Islet of Langerhans (tissue), 1 donor: ENCODE measurements around the gene VARS2.
A peak's percentile ranks its signal among the peaks of the same experiment; 100 is the strongest.
"Not testable (repeated sequence)": the region's sequence is repeated elsewhere in the genome, so short reads cannot be mapped to it uniquely, and the experiment has no call there.

Experiments
- FAIRE-seq: peaks from one replicate; lab custom pipeline; 2011; peaks lifted over from hg19 to GRCh38; lab: Jason Lieb, UNC

Gene VARS2

DNA sequence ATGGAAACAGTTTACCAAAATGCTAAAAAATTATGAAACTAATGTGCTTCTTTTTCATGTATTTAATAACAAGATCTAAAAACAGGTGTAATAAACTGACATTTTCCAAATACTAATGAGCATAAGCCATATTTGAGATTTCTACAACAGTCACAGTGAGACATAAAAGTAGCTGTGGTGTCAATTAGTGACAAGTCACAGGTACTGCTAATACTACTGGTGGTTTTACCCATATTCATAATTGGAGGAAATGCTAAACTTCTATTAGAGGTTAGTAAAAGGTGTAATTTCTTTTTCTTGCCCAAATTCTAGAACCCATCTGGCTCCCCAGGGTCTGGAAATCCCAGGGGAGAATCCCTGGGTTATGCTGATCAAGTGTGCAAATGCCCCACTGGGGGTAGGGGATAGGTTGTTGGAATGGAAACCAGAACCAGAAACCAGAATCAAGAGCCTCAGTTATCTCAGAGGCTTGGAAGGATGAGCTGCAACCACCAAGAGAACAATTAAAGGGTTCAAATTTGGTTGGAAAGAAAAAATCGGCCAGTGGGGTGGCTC lies 13.1 kb upstream of the VARS2 start:
- no peak for FAIRE-seq

DNA sequence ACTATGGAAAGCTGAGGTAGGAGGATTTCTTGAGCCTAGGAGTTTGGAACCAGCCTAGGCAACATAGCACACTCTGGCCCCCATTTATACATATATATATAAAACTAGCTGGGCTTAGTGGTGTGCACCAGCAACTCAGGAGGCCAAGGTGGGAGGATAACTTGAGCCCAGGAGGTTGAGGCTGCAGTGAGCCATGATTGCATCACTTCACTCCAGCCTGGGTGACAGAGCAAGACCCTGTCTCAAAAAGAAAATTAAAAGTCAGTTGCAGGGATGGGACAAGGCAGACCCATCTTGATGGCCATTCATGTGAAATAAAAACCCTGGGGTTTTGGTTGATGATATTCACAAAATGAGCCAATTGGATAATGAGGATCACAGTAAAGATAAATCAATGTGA lies 12.6 kb upstream of the VARS2 start:
- FAIRE-seq: no peak

DNA sequence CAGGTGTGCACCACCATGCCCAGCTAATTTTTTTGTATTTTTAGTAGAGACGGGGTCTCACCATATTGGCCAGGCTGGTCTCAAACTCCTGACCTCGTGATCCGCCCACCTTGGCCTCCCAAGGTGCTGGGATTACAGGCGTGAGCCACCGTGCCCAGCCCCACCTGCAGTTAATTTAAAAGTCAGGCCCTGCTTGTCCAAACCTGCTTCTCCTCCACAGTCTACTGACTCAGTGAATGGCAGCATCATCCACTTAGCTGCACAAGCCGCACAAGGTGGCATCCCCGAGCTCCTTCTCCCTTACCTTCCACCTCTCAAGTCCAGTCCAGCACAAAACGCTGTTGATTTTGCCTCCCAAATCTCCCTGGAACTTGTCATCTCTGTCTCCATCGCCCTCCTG lies 11.8 kb upstream of the VARS2 start:
- FAIRE-seq: not testable (repeated sequence)

DNA sequence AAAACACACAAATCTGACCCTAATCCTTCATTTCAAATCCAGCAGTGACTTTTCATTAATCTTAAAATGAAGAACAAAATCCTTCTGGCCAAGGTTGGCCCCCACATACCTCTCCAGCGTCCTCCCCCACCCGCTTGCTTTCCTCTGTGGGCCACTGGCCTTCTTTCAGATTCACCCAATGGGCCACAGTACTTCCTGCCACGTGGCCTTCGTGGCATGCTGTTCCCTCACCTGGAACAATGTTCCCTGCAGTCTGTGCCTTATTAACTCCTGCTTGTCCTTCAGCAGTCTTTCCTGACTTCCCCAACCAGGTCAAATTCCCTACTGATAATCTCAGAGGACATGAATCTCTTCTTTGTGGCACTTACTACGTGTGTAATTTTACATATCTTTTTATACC lies 11.3 kb upstream of the VARS2 start:
- no peak for FAIRE-seq

DNA sequence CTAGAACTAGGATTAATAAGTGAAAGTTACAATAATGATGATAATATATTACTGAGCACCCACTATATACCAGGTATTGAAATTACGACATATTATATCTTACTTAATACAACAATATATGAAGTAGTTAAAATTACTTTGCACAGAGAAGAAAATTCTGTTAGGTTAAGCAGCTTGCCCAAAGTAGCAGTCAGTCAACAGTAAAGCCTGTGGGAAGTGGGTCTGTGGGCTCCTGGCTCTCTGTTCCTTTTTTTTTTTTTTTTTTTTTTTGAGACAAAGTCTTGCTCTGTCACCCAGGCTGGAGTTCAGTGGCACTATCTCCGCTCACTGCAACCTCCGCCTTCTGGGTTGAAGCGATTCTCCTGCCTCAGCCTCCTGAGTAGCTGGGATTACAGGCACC lies 10.8 kb upstream of the VARS2 start:
- no peak for FAIRE-seq

DNA sequence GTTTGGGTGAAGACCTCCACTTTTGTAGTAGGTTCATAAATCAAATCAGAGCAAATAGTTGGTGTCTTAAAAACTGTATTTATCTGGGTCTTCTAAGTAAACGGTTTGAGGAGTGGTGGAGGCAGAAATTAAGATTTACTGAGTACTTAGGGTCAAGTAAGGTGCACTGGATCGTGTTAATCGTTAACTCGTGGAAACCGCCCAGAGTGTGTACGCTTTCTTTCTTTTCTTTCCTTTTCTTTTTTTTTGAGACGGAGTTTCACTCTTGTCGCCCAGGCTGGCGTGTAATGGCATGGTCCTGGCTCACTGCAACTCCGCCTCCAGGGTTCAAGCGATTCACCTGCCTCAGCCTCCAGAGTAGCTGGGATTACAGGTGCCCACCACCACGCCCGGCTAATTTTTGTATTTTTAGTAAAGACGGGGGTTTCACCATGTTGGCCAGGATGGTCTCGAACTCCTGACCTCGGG lies 6.7 kb upstream of the VARS2 start:
- FAIRE-seq: not testable (repeated sequence)

DNA sequence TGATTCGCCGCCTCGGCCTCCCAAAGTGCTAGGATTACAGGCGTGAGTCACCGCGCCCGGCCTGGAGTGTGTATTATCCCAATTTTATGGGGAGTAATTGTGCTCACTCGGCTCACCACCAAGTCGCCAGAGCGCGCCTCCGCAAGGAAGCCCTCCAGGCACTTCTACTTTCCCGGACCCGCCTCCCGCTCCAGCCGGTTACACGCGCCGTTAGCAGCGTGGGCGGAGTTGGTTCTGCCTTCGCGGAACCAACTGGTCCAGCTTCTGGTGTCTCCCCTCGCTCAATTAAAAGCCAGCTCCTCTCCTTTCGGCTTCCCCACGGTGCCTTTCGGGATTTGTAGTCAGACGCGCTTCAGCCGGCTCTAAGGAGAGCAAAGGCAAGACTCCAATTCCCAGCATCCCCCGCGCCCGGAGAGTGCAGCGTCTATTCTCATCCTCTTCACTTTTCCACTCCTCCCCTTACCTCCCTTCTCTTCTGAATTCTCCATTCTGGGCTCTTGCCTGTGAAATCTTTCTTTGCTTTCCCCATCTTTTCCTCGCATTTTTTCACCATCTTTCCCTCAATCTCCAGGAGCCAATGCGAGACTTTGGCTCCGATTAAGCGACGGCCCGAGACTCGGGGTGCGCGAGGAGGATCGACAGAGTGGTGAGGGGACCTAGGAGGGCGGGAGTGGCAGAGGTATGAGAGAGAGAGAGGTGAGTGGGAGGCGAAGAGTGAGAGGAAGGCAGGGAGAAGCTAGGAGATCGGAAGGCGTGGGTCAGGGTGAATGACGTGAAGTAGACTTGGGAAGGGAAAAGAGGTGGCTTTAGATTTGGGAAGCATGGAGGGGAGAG lies 6.1 kb upstream of the VARS2 start, which contains the start of gene GTF2H4:
Gene GTF2H4, plus strand, starts transcription at position 450 of the 834 bp plus-strand sequence.
- no peak for FAIRE-seq

DNA sequence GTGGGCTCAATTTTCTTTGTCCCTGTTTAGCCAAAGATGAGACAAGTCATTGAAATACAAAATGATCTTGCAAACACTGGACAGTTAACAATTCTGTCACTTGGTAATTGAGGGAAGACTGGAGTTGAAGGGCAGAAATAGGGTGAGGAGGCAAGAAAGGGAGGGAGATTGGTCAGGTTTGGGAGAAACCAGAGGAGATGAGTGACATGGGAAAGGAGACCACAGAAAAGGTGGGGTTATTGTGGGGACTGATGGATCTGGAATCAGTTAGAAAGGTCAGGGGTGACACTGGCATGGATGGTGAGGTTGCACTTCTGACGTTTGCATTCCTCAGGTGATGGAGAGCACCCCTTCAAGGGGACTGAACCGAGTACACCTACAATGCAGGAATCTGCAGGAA lies 5.3 kb upstream of the VARS2 start:
- no peak for FAIRE-seq

DNA sequence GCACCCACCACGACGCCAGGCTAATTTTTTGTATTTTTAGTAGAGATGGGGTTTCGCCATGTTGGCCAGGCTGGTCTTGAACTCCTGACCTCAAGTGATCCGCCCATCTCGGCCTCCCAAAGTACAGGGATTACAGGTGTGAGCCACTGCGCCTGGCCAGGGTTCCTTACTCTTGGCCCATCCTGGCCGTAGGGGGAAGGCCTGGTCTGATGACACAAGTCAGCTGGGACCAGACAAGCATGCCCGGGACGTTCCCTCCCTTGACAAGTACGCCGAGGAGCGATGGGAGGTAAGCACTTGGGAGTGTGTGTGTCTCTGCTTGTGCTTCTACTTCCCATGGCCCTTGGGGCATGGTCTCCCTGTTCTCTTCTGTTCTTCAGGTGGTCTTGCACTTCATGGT lies 3.6 kb upstream of the VARS2 start:
- FAIRE-seq: not testable (repeated sequence)

DNA sequence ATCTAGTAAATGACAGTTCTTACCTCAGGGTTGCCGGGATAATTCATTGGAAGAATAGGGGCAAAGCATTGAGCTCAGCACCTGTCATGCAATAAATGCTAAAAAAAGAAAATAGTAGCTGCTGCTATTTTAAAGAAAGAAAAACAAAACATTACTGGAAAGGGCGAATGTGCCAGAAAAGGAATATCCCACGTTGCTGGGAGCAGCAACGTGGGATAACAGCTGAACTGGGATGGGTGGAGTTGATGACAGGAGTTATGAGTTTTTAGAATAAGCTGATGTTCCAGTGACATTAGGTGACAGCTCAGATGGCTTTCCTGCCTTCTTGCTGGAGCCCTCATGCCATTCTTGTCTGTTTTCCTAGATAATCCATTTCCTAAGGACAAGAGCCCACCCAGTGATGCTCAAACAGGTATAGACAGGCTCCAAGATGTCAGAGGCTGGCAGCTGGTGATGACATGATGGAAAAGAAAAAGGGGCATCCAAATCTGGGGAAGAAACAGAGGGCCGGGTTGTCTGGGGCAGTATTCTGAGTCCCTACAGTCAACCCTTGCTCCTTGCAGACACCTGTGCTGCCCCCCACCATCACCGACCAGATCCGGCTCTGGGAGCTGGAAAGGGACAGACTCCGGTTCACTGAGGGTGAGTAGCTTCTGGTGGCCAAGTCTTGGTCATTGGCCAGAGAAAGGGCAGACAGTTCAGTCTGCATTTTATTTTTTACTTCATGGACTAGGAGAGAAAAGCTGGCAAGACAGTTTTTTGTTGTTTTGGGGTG lies 1.1 kb upstream of the VARS2 start:
- no peak for FAIRE-seq

DNA sequence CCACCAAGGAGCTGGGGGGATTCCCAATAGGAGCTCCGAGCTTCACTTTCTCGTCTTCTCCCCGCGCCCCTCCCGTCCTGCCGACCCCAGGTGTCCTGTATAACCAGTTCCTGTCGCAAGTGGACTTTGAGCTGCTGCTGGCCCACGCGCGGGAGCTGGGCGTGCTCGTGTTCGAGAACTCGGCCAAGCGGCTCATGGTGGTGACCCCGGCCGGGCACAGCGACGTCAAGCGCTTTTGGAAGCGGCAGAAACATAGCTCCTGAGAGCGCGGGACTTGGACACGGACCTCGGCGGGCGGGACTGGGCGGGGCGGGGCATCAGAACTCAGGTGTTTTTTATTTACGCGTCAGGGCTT lies 340 bp upstream of the VARS2 start:
- no peak for FAIRE-seq

DNA sequence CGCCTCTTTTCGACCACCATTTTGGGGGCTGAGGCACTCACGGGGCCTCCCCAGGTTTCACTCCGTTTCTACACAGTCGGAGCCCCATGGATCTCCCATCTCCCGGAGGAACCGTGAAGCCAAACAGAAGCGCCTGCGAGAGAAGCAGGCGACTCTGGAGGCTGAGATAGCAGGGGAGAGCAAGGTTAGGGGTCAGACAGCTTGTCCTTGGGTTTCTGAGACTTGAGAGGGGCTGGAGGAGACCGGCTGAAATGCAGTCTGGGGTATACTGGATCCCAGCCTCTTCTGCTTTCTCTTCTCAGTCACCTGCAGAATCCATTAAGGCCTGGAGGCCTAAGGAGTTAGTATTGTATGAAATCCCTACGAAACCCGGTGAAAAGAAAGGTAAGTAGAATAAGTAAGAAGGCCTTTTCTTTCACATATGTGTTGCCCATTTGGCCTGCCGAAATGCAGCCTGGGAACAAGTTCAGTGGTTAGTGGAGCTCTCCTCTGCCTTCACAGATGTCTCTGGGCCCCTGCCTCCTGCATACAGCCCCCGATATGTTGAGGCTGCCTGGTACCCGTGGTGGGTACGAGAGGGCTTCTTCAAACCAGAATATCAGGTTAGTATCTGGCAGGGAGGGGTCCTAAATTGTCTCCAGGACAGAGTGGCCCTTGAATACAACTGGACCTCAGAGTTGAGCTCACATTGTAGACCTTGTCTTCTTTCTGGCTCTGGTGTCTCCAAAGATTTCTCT lies 984 bp downstream of the VARS2 start:
- no peak for FAIRE-seq

DNA sequence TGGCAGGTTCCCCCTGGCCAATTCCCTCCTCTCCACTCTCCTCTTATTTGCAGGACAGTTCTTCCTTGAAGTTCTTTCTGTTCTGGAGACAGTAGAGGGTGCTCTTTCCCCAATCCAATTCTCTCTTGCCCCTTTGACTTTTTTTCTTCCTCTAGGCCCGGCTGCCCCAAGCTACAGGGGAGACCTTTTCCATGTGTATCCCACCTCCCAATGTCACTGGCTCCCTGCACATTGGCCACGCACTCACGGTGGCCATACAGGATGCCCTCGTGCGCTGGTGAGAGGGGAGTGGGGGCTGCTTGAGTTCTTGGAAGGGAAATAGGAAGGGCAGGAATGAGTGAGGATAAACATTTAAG lies 1.5 kb downstream of the VARS2 start:
- peak; percentile 79 for FAIRE-seq

DNA sequence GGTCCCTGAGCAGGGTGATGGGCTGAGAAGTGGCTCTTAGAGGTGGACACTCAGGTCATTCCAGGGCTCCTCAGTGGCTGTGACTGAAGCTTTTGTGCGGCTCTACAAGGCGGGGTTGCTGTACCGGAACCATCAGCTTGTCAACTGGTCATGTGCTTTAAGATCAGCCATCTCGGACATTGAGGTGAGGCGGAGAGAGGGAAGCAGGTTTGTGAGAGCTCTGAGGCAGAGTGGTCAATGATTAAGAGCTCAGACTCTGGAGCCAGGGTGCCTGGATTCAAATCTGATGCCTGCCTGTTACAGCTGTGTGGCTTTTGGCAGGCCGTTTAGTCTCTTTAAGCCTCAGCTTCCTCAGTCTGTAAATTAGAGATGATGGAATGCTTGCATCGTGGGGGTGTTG lies 3.0 kb downstream of the VARS2 start:
- no peak for FAIRE-seq

DNA sequence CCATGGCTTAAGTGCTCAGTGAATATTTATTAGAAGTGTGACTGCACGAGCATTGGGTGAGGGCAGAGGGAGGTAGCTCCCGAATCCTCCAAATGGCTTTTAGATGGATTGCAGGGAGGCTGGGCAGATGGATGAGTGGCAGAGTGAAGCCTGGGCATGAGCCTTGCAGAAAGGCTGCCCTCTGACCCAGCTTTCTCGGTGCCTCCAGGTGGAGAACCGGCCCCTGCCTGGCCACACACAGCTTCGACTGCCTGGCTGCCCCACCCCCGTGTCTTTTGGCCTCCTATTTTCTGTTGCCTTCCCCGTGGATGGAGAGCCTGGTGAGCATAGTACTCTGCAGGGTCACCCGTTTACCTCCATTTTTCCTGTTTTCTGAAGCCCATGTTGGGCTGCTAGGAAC lies 3.4 kb downstream of the VARS2 start:
- no peak for FAIRE-seq

DNA sequence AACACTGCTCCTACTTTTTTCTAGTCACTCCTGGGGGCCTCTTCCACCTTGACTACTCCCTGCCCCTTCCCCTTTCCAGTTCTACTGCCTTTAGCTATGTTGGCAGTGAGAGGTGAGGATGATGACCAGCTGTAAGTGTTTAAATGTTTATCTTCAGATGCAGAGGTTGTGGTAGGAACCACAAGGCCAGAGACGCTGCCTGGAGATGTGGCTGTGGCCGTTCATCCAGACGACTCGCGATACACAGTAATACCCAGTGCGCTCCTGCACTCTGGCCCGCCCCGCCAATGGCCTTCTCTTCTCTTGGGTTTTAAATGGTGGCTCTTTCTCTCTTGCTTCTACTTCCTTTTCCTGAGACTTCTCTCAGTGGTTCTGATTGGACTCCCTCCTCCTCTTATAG lies 4.6 kb downstream of the VARS2 start:
- no peak for FAIRE-seq

DNA sequence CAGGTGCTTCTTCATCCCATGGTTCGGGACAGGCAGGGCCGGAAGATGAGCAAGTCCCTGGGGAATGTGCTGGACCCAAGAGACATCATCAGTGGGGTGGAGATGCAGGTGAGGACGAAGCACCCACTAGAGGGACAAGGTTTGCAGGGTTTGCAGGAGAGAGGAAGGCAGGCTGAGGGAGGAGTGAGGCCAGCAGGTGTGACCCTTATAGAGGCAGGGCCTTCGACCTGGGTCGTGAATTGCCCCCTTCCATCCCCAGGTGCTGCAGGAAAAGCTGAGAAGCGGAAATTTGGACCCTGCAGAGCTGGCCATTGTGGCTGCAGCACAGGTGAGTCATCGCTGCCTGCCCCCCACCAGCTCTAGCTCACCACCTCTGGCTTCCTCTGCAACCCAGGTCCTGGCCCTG lies 8.4 kb downstream of the VARS2 start:
- no peak for FAIRE-seq

DNA sequence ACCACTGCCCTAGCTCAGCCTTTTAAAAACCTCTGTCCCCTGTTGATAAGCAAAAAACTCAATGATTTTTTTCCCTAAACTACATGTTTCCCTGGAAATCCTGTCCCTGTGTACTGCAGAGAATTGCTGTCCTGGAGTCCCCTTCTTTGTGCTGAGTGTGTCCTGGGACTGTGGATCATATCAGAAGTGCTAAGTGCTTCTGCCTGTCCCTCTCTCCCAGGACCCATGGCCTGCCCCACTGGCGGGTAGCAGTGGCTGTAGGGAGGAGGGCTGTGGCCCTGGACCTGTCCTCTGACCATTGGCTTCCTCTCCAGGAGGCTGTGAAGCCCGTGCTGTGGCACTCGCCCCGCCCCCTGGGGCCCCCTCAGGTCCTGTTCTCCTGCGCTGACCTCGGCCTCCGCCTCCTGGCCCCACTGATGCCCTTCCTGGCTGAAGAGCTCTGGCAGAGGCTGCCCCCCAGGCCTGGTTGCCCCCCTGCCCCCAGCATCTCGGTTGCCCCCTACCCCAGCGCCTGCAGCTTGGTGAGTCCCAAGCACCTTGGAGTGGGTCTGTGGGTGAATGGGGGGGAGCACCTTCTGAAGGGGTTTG lies 10.1 kb downstream of the VARS2 start:
- not testable (repeated sequence) for FAIRE-seq

DNA sequence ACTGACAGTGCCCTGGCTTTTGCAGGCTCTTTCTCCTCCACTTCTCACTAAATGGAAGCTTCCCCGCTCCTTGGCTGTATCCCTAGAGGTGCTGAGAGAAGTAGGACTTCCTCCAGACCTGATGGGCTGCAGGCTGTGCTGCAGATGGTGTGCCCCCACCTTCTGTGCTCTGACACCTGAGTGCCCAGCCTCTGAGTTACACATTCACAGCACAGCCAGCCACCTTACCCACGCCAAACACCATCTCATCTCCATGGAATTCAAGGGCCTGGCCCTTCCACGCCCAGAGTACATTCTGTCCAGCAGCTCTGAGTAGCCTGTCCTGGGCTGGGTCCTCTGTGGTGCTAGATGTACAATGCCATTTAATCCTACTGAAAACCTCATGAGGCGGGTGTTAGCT lies 12.6 kb downstream of the VARS2 start:
- no peak for FAIRE-seq

DNA sequence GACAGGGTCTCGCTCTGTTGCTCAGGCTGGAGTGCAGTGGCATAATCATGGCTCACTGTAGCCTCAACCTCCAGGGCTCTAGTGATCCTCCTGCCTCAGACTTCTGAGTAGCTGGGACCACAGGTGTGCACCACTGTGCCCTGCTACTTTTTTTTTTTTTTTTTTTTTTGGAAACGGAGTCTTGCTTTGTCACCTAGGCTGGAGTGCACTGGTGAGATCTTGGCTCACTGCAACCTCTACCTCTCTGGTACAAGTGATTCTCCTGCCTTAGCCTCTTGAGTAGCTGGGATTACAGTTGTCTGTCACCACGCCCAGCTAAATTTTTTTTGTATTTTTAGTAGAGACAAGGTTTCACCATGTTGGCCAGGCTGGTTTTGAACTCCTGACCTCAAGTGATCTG lies 13.0 kb downstream of the VARS2 start:
- FAIRE-seq: not testable (repeated sequence)

DNA sequence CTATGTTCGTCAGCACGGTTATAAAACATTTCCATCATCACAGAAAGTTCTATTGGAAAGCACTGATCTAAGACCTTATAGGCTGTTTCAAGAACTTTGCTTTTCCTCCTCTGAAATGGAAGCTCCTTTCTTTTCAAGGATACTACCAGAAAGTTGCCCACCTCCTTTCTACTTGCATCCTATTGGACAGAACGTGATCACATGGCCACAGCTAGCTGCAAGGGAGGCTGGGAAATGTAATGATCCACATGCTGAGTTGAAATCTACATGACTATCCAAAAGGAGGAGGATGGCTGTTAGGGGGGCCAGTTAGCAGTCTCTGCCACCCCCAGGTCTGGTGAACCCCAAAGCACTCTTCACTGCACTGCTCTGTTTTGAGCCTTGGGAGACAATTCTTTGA lies 14.6 kb downstream of the VARS2 start:
- no peak for FAIRE-seq

DNA sequence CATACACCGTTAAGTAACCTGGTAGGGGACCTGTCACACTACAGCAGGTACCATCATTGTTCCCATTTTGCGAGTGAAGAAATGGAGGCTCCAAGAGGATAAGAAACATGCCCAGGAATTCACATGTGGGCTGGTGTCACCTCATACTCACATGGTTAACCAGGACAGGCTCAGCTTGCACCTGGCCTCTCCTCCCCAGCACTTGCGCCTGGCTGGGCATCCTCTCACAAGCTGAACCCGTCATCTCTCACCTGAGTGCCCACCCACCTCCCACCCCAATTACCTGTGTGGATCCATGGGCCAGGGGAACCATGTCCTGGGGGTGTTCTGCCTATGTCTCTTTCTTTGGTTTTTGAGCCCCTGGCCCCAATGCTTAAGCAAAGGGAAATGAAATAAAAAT lies 16.5 kb downstream of the VARS2 start:
- FAIRE-seq: no peak
